T-helper 22 cell (primary cell): ENCODE measurements around the gene NAA20.
A peak's percentile ranks its signal among the peaks of the same experiment; 100 is the strongest.

Experiments used
- DNase-seq: peaks from one replicate; pipeline ENCODE4 v3.0.0-alpha.2; 2020; ENCODE audit warnings: low read depth

NAA20 gene

DNA sequence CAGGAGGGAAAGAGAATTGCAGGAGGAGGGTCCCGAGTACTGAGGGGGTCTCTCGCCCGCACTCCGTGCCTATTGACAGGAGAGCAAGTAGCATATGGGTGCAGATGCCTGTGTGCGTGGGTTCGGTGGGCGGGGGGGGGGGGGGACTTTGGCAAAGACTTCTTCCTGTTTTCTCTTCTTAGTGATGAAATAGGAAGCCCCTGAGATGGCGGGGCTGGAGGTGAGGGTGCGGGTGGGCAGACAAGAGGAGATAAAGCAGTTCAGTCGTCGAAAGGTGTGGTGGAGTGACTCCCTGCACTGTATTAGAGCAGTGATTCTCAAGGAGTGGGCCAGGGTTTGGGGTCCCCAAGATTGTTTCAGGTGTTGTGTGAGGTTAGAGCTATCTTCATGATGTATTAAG lies 3.7 kb downstream of the NAA20 start:
- no peak for DNase-seq

DNA sequence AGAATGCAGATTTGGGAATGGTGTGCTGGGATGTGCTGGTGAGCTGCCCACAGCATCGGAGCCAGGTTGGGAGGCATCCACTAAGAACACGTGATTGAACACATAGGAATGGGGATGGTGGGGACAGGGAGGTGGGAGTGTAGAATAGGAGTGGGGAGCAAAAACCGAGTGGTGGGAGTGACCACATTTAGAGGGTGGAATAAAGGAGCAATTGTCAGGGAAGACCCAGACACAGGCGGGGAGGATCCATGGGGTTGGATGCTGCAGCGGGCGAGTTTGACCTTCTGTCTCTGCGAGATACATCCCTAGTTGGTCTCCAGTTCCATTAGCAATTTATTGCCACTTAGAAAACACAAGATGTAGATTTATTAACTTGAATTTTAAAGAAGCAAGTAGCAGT lies 4.7 kb downstream of the NAA20 start:
- DNase-seq: no peak

DNA sequence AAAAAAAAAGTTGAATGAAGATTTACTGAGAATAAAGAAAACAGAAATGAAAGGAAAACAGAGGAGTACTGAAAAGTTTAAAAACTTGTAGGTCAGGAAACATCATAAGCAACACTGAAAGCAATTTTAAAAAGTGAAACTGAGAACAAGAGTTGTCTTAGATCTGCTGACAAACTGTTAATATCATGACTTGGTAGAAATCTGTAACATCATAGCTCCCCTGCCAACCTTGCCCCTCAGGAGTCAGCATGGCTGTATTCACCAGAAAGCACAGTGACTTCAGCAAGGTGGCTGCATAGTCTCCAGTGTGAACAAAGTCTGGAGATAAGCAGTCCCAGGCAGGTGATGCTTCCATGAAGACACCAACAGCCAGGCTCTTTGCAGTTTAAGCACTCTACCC lies 5.3 kb downstream of the NAA20 start:
- no peak for DNase-seq

DNA sequence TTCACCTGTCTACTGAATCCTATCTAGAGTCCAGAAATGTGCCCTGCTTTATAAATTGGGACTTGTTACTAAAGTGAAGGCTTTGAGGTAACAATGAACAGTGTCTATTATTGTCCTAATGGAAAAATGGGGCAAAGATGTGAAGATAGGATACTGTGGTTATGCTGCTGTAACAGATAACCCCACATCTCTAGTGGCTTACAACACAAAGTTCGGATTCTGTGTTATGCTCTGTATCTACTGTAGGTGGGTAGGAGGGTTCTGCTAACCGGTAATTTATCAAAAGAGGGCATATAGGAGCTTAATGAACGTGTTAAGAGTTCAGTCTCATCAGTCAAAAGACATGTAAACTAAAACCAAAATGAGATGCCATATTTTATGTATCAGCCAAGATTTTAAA lies 6.2 kb downstream of the NAA20 start:
- DNase-seq: no peak

DNA sequence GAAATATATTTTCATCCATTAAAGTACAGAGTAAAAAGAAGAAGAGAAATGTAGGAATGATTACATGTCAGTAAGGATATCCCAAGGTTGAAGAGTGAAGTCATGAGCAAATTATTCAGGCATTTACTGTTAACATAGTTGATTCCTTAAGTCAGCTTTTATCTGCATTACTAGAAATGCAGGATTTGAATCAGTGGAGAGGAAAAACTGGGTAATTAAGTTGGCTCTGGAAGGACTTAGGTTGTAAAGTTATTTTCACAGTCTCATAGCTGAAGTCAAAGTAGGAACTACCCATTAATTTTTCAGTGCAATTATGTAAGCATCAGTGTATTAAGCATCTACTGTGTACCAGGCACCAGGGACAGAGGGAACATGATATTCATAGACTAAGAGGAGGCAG lies 7.8 kb downstream of the NAA20 start:
- no peak for DNase-seq

DNA sequence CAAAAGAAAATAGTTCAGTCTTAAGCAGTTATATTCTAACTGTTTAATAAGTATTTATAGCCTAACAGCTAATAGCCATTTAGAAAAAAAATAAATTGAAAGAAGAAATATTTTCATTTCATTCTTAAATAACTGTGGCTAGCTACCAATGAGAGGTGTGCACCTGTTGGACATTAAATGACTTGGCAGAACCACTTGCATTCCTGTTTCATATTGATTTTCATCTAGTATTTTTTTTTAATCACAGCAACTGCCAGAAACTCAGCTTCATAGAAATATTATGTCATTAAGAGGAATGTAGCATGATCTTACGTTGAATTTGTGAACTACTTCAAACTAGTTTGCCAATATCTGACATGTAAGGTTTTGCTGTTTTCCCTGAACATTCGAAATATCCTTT lies 10.1 kb downstream of the NAA20 start:
- DNase-seq: no peak

DNA sequence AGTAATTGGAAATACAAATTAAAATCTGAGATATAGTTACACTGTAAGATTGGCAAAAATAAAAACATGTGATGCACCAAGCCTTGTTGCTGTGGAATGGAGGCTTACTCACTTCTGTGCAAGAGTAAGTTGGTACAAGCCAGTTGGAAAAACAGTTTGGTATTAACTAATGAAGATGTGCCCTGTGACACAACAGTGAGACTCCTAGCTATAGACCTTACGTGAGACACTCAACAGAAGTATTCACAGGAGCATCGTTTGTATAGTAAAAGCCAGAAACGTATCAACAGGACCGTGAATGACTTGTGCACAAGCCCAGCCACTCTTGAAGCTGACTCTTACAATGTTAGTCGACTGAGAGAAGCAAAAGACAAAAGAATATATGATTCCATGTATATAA lies 14.6 kb downstream of the NAA20 start:
- DNase-seq: no peak

DNA sequence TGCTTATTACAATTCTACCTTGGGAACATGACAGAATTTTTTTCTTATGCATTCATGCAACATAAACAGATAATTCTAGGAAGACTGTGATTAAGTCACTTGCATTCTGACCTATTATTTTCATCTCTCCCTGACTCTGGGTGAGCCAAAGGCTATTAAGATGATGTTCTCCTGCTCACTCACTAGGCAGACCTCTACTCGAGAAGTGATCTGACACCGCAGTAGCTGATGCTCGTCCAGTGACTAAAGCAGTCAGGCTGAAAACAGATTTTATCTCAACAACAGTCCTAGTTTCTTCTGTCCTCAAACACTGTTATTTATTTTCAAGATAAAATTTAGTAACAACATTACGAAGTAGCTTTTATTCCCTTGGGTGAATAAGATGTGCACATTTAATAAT lies 17.3 kb downstream of the NAA20 start:
- DNase-seq: no peak

DNA sequence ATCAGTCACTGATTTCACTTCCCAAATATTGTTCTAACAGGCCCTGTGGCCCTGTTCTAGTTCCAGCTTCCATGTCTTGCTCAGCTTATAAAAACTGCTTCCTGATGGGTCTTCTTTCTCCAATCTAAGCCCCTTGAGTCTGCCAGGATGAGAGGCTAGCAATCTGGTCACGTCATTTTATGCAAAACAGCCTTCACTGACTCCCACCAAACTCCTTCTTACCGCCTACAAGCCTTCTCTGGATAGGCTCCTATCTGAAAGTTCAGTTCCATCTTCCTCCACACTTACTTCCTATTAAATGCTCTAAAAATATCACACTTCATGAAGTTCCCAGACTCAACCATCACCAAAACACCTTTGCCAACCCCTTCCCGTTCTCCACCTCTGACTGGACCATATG lies 19.6 kb downstream of the NAA20 start:
- no peak for DNase-seq

DNA sequence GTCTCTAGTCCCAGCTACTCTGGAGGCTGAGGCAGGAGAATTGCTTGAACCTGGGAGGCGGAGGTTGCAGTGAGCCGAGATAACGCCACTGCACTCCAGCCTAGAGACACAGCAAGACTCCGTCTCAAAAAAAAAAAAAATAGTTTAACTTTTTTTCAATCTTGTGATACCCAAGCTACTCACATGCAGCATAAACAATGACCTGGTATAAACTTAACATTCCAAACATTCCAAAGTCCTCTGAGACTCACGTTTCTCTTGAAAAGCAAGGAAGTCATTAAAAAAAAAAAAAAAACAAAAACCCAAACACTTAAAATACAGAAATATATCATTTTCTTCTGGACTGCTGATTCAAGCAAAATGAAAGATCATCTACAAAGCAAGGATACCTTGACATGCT lies 20.8 kb downstream of the NAA20 start:
- DNase-seq: no peak

DNA sequence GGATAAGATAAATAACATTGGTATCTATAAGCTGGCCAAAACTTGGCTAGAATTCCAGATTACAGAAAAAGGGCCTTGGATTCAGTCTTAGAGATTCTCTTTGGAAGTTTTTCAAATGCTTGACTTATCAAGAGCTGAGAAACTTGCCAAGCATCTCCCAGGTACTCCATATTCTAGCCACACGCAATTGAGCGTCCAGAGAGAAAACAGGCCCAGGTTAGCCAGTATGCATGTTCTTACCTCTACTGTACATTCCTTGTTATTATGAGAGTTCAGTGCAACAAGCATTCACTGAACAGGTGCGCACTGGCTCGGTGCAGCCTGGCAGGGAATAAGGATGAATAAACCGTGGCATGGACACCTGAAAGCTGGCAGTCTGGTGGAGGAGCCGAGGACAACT lies 21.4 kb downstream of the NAA20 start:
- no peak for DNase-seq

DNA sequence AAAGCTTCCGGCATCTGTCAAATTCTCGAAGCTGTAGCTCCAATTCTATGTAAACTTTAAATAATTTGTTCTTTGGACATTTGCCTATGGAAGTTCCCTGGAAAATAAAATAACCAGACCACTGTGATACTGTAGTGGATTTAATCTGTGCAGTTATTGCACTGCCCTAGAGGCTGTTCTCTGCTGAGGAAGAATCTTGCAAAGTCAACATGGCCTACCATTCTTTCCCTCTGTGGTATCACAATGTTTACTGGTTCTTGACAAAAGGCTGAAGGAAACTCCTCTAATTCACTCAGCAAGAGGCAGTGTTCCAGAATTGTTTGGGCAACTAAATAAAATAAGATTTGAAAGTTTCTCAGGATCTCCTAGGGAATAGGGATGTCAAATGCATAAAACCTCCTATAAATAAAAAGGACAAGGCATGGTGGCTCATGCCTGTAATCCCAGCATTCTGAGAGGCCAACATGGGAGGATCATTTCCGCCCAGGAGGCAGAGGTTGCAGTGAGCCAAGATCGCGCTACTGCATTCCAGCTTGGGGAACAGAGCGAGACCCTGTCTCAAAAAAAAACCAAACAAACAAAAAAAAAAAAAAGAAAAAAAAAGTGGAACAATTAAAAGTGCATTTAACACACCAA lies 22.7 kb downstream of the NAA20 start:
- DNase-seq: no peak

DNA sequence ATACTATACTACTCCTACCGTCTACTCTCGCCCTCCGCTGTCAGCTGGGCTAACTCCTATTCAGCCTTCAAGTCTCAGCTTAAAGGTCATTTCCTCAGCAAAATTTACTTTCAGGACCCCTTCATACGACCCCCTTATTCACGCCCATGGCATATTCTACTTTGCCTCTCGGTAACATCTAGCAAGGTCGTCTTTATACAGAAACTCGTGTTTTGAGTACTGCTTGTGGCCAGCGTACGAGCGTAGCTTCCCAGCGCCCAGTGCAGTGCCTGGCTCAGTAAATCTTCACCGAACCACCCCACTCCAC lies 34.6 kb downstream of the NAA20 start:
- DNase-seq: no peak

DNA sequence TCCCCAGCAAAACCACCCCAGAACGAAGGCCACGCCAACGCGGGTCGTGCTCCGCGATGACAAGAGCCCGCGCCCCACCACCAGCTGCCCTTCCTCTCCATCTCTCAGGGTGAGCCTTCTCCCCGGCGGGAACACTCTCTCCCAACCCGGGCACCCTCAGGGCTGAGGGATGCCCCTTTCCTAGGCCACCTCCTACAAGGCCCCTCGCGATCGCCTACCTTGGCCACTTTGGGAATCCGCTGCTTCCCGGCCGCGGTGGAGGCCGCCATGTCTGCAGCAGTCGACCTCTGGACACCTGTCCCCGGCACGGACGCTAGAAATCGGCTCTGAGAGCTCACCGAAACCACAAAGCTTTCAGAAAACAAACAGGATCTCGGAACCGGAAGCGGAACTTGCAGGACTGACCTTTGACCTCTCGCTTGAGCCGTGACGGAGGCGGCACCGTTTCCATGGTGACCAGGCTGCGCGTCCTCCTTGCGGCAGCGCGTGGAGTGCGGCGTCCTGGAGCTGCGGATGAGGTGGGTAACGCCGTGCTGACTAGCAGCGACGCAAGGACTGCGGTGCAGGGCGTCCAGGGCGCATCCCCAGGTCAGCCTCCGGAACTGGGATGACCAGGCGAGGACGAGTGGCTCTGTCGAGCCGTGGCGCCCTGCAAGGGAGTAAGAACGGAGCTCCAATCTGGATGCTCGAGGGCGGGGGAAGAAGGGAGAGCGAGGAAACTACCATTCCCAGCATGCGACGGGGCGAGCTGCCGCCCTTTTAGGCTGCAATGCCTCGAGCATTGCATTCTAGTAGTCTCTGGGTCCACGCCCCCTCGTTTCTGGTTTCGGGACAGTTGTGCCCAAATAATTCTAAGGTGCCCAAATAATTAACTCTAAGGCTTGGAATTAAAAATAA lies 35.2 kb downstream of the NAA20 start, which contains the start of the genes CFAP61 and CRNKL1:
TSS of gene CFAP61 (plus strand) at position 459 of the 897 bp plus-strand sequence. CDS start 4,122 bp downstream, outside the sequence.
TSS of gene CRNKL1 (minus strand) at position 393 of the 897 bp plus-strand sequence. CDS start at position 269, 124 bp downstream.
- DNase-seq: peak; percentile 94

DNA sequence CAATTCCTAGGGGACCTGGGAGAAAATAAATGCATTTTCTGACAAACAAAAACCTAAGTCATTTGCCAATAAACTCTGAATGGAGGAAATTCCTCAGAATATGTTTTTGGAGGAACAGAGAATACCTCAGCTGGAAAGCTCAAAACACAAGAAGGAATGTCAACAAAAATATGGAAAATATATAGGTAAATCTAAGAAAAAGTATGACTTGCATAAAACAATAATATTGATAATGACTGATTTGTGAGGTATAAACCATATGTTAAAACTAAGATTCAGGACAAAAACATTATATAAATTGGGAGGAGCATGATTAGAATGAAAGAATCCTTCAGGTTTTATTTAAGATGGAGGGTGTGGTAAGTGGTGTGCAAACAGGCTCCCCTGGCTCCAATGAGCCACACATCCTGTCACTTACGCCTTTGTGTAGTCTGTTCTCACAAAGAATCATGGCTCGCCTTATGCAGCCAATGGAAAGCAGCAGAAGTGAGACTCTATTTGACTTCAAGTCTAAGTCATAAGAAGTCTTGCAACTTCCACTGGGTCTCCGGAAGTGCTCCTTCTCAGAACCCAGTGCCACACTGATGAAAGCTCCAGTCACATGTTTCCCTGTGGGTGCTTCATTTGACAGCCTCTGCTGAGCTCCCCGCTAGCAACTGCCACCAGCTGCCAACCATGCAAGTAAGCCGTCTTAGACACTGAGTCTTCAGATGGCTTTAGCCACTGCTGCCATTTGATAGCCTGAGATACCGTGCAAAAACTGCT lies 43.3 kb downstream of the NAA20 start:
- no peak for DNase-seq

DNA sequence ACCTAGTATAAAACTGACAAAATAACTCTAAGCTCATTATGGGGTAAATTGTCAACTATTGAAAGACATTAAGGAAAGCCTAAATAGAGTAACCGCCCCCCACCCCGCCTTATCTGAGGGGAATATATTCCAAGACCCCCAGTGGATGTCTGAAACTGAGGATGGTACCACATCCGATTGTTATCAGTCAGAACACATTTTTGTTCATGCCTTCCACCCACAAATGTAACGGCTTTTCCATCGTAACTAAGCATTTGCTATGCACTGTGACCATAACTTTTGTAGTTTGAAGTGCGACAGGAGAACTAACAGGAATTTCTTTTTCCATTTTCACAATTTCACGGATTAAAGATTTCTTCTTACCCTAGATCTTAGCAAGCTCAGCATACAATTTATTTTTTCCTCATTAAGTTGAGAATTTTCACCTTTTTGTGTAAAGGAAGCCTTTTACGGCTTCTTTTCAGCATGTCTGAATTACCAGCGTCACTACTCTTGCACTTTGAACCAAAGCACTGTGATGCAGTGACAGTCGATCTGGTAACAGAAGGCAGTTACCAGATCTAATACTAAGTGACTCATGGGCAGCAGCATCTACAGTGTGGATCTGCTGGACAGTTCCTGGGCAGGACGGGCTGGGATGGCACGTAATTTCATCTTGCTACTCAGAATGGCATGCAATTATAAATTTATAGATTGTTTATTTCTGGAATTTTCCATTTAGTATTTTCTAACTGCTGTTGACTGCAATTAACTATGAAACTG lies 47.0 kb downstream of the NAA20 start:
- DNase-seq: no peak

DNA sequence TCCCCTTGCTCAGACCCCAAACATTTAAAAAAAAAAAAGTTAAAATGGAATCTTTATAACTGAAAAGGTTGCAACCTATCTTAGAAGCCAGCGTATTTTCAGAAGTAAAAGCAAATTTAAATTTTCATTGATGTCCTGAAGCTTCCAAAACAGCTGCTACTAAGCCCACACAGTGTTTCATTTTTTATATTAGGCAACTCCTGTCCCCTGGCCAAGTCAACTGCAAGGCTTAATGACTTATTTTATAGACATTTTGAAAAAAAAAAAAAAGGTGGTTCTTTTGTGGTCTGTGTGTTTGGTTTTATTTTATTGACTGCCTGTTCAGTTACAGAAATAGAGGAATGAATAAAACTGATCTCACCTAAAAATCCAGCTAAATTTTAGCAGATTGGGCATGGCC lies 48.2 kb downstream of the NAA20 start:
- DNase-seq: no peak

DNA sequence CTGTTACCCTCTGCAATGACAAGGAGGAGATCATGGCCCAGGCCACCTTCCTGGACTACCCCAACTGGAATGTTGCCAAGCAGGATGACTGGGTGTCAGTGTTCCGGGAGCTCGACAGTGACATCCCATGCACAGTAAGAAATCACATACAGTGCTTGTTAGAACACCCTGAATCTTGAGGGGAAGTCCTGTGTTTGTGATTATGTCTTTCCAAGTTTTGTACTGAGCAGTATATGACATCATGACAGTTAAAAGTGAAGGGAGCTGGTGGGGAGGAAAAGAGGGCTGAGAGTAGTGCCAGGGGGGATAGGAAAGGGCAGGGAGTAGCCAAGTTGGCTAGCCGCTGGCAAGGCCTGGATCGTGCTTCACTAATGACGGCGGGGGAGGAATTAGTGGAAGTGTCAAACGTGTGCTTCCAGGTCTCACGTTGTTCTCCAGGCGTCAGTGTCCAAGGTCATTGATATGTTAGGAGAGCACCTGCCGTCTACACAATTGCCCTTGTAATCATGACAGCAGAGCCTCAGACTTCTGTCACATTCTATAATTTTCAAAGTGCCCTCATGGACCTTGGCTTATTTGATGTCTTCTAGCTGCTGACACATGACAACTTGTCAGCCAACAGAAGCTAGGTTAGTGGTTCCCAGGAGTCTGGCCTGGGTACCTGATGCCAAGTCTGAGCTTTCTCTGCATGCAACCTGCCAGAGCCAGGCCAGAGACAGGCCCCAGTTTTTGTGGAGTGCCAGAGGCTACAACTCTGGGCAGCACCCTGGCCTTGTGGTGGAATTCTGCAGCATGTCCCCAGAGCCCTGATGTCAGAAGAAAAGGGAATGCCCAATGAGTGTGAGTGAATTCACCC lies 53.9 kb downstream of the NAA20 start:
- DNase-seq: no peak

DNA sequence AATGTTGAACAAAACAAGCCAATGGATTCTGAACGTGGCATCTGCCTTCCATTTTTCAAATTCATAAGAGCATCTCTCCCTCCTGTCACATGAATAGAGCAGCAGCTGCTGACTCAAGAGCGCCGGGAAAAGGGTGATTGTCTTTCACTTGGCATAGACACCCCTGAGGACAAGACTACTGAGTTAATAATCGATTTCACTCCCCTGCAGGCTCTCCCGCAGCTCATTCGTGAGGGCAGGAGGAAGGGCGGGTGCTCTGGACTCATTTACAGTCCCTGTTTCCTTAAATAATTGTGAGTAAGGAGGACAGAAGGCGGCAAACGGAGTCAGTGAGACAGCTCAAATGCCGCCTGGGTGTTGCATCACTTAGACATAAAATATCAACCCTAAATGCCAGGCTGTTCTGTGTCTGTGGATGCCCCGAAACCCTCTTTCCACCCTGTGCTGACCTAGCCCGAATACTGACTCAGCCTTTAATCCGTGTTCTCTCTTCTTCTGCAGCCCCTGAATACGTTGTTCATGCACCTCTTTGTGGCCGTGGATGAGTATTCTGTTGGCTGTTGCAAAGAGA lies 56.7 kb downstream of the NAA20 start:
- DNase-seq: no peak

DNA sequence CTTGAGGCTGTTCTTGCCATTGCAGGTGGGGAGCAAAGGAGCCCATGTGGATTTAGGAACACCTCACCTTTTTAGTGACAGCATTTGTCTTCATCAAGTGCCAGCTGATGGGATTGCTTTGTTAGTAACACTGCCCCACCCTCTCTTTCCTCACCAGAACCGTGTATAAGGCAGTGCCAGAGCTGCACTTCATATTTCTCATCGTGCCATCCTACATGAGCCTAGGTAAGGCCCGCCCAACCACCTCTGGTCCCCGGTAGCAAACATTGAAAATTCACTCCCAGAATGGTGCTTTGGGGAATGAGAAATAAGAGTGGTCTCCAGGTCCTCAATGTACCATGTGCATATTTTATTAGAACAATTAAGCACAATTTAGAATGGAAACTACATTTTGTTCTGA lies 57.9 kb downstream of the NAA20 start:
- DNase-seq: no peak
